ENCODE data around the gene BSN.

- no peak for TF ChIP-seq POLR2A (IDR thresholded peaks at IDR 0.05)
- TF ChIP-seq, protein P1, sequence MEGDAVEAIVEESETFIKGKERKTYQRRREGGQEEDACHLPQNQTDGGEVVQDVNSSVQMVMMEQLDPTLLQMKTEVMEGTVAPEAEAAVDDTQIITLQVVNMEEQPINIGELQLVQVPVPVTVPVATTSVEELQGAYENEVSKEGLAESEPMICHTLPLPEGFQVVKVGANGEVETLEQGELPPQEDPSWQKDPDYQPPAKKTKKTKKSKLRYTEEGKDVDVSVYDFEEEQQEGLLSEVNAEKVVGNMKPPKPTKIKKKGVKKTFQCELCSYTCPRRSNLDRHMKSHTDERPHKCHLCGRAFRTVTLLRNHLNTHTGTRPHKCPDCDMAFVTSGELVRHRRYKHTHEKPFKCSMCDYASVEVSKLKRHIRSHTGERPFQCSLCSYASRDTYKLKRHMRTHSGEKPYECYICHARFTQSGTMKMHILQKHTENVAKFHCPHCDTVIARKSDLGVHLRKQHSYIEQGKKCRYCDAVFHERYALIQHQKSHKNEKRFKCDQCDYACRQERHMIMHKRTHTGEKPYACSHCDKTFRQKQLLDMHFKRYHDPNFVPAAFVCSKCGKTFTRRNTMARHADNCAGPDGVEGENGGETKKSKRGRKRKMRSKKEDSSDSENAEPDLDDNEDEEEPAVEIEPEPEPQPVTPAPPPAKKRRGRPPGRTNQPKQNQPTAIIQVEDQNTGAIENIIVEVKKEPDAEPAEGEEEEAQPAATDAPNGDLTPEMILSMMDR (IDR thresholded peaks at IDR 0.05): no peak
These were observed 101.5 kb downstream of the BSN start for GRCh38 chr3:49655731-49656285.

All from body of pancreas (tissue), 4 donors.